Sigmoid colon (tissue), 7 donors: ENCODE data around the gene RPP14. TPM values are rescaled to one million over a fixed set of nuclear protein-coding genes. Genes with fewer than 3 reads are reported as not detected.
A peak's percentile ranks its signal among the peaks of the same experiment; 100 is the strongest.

ENCODE experiments used
- DNase-seq: peaks from one replicate; pipeline ENCODE4 v3.0.0-alpha.2; 2019
- H3K27ac ChIP-seq, 4 donors: fragments of 200-600 bp; sonication (generic); one replicate each; pipeline ENCODE4 v1.5.1; 2016 to 2019; ENCODE audit warnings: mild to moderate bottlenecking in 1 of 4
- H3K27me3 ChIP-seq, 3 donors: fragments of 200-600 bp; sonication (generic); one replicate each; pipeline ENCODE4 v1.5.1; 2019; ENCODE audit warnings: mild to moderate bottlenecking in 1 of 3
- H3K36me3 ChIP-seq, 4 donors: fragments of 200-600 bp; sonication (generic); one replicate each; pipeline ENCODE4 v1.5.1; 2016 to 2019
- H3K4me1 ChIP-seq, 4 donors: fragments of 200-600 bp; sonication (generic); one replicate each; pipeline ENCODE4 v1.5.1; 2017 to 2019
- H3K4me3 ChIP-seq, 4 donors: fragments of 200-600 bp; sonication (generic); one replicate each; pipeline ENCODE4 v1.5.1; 2017 to 2019; ENCODE audit warnings: mild to moderate bottlenecking in 2 of 4, moderate library complexity in 1 of 4
- H3K9me3 ChIP-seq, 4 donors: fragments of 200-600 bp in 3 of 4; sonication (generic) in 3 of 4; one replicate each; pipeline versions ENCODE4 v1.5.1 to v1.6.1; 2013 to 2019
- EP300 ChIP-seq, 4 donors: sonication (generic); formaldehyde crosslinking; IDR thresholded peaks; one replicate each; pipeline ENCODE4 v1.6.1; 2017; ENCODE audit warnings: antibody characterized with exemption in 4 of 4
- POLR2A ChIP-seq, 2 donors: fragments of 450-650 bp; IDR thresholded peaks; one replicate each; pipeline ENCODE4 v1.6.1; 2016; ENCODE audit warnings: antibody characterized with exemption in 2 of 2, mild to moderate bottlenecking in 2 of 2, moderate library complexity in 2 of 2
- POLR2AphosphoS5 ChIP-seq, 4 donors: sonication (generic); formaldehyde crosslinking; IDR thresholded peaks; one replicate each; pipeline ENCODE4 v1.6.1; 2017; ENCODE audit warnings: antibody characterized with exemption in 4 of 4
- WGBS, 2 donors: extraction: QIAGEN DNeasy Blood & Tissue Kit; methylation state at CpG; one replicate each; pipeline ENCODE4 v1.1.7; 2013; 5-methylcytosine and 5-hydroxymethylcytosine counted together
- intact Hi-C: fragments of 100-400 bp; cut with DNase I; formaldehyde crosslinking; loops from one replicate; pipeline ENCODE4 v1.15.1; 2023
- polyA plus RNA-seq, 3 donors: library from polyadenylated mRNA; stranded (reverse); fragments of 200-250 nt; gene quantifications; one replicate each; pipeline ENCODE4 v1.2.3, GENCODE V29; 2013
- total RNA-seq, 4 donors: library from RNA; depleted of rRNA; stranded (reverse); fragments of >200 nt; gene quantifications; one replicate each; pipeline ENCODE4 v1.1.0, GENCODE V29; 2016
- TF ChIP-seq, protein P1 (sequence below), 4 experiments: fragments of 450-650 bp in 3 of 4; fragments of 200-600 bp in 1 of 4; IDR thresholded peaks; one replicate each; pipeline ENCODE4 v1.5.1; 2016 to 2019; ENCODE audit warnings: antibody characterized with exemption in 4 of 4, mild to moderate bottlenecking in 3 of 4, moderate library complexity in 2 of 4
- donor health status: healthy with polysubstance abuse.
- donor health status: Bipolar disorder and iron deficiency.
- donor health status: healthy.

The RPP14 gene
- total and polyA plus RNA-seq, 7 donors, result 10.8 to 16.7 (median 14.5) TPM

DNA sequence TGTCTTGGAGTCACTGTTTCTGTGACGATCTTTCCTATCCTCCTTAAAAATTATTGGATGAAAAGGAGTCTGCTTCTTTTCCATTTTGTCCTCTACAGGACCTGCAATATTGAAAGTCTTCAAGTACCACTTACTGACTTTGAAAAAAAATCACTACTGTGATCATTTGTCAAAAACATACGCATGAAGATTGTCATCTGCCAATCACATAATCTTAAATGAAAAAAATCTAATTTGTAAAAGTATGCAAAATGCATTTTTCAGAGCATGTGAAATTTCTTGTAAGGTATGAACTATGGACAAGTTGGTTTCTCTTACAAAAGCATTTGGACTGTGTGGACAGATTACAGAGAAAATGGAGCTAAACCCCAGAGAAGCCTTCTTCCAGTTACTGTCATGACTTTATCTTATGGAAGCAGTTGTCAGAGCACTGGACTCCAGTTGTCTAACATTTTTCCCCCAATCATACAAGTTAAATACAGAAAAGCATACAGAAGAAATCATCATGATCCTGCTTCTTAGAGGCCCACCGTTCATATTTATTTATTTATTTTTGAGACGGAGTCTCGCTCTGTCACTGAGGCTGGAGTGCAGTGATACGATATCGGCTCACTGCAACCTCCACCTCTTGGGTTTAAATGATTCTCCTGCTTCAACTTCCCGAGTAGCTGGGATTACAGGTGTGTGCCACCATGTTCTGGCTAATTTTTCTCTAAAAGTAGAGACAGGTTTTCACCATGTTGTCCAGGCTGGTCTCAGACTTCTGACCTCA is 23.3 kb downstream of the RPP14 start:
- intact Hi-C loops, result no loop called here
- no peak for TF ChIP-seq POLR2AphosphoS5 (IDR thresholded peaks at IDR 0.05)
- no peak for TF ChIP-seq POLR2A (IDR thresholded peaks at IDR 0.05)
- TF ChIP-seq, protein P1, sequence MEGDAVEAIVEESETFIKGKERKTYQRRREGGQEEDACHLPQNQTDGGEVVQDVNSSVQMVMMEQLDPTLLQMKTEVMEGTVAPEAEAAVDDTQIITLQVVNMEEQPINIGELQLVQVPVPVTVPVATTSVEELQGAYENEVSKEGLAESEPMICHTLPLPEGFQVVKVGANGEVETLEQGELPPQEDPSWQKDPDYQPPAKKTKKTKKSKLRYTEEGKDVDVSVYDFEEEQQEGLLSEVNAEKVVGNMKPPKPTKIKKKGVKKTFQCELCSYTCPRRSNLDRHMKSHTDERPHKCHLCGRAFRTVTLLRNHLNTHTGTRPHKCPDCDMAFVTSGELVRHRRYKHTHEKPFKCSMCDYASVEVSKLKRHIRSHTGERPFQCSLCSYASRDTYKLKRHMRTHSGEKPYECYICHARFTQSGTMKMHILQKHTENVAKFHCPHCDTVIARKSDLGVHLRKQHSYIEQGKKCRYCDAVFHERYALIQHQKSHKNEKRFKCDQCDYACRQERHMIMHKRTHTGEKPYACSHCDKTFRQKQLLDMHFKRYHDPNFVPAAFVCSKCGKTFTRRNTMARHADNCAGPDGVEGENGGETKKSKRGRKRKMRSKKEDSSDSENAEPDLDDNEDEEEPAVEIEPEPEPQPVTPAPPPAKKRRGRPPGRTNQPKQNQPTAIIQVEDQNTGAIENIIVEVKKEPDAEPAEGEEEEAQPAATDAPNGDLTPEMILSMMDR (IDR thresholded peaks at IDR 0.05), result no peak
- TF ChIP-seq EP300 (IDR thresholded peaks at IDR 0.05), result no peak
- Histone ChIP-seq H3K9me3 (no peaks in the 10 kb centered on the region), H3K4me1 (peaks cover 0 to 28% (median 23%) of the 10 kb centered on the region in 4 donors), H3K27ac (no peak overlapping the region), H3K36me3 (no peaks in the 10 kb centered on the region), H3K4me3 (no peak overlapping the region), H3K27me3 (no peaks in the 10 kb centered on the region)
- DNase-seq, result no peak
- WGBS, 2 donors, result 91 to 95% methylated on average over 8 of the region's 8 CpGs

DNA sequence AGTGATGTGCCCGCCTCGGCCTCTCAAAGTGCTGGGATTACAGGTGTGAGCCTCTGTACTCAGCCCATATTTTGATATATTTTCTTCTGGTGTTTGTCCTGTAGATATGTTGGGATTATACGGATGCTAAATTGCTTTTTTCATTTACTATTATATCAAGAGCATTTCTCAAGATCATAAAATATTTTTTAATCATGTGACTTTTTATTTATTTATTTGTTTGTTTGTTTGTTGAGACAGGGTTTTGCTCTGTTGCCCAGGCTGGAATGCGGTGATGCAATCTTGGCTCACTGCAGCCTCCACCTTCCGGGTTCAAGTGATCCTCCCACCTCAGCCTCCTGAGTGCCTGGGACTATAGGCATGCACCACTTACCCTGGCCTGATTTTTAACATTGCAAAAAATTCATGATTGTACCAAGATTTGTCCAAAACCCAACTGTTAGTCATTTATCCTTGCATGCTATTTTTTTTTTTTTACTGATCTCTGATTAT is 23.9 kb downstream of the RPP14 start:
- intact Hi-C loops, result no loop called here

DNA sequence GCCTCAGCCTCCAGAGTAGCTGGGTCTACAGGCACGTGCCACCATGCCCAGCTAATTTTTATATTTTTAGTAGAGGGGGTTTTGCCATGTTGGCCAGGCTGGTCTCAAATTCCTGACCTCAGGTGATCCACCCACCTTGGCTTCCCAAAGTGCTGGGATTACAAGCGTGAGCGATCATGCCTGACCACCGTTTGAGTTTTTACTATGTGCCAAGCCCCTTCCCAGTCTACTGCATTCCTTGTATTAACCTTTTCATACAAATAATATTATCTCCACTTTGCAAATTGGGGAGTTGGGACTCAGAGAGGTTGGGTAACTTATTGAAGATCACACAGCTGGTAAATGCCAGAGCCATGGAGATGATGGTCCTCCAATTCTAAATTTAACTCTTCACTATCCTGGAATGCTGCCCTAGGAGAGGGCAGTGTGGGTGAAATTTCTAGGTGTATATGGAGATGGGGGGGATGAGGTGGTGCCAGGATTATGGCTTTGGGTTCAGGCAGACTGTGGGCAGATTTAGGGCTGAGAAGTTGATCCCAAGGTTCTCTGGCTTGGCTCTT is 25.6 kb downstream of the RPP14 start:
- H3K36me3 ChIP-seq, result no peaks in the 10 kb centered on the region
- 79 to 82% methylated on average over 4 of the region's 4 CpGs for WGBS, 2 donors
- H3K27ac ChIP-seq, result no peak overlapping the region
- no peaks in the 10 kb centered on the region for H3K27me3 ChIP-seq
- no peak for TF ChIP-seq POLR2A (IDR thresholded peaks at IDR 0.05)
- no peak for TF ChIP-seq EP300 (IDR thresholded peaks at IDR 0.05)
- TF ChIP-seq, protein P1 (IDR thresholded peaks at IDR 0.05), result no peak
- no peak for TF ChIP-seq POLR2AphosphoS5 (IDR thresholded peaks at IDR 0.05)
- peaks cover 0 to 38% (median 33%) of the 10 kb centered on the region in 4 donors for H3K4me1 ChIP-seq
- H3K9me3 ChIP-seq, result no peaks in the 10 kb centered on the region
- DNase-seq, result no peak
- intact Hi-C loops, result no loop called here
- no peak overlapping the region for H3K4me3 ChIP-seq

More for the DNA sequence above, 23.9 kb downstream of the RPP14 start:
- Histone ChIP-seq H3K27me3 (no peaks in the 10 kb centered on the region), H3K36me3 (no peaks in the 10 kb centered on the region), H3K4me1 (peaks cover 0 to 31% (median 27%) of the 10 kb centered on the region in 4 donors), H3K27ac (no peak overlapping the region), H3K9me3 (no peaks in the 10 kb centered on the region), H3K4me3 (no peak overlapping the region)
- 91 to 96% methylated on average over 5 of the region's 5 CpGs for WGBS, 2 donors
- DNase-seq, result no peak
- TF ChIP-seq, protein P1 (IDR thresholded peaks at IDR 0.05), result no peak
- no peak for TF ChIP-seq POLR2A (IDR thresholded peaks at IDR 0.05)
- no peak for TF ChIP-seq EP300 (IDR thresholded peaks at IDR 0.05)
- no peak for TF ChIP-seq POLR2AphosphoS5 (IDR thresholded peaks at IDR 0.05)

DNA sequence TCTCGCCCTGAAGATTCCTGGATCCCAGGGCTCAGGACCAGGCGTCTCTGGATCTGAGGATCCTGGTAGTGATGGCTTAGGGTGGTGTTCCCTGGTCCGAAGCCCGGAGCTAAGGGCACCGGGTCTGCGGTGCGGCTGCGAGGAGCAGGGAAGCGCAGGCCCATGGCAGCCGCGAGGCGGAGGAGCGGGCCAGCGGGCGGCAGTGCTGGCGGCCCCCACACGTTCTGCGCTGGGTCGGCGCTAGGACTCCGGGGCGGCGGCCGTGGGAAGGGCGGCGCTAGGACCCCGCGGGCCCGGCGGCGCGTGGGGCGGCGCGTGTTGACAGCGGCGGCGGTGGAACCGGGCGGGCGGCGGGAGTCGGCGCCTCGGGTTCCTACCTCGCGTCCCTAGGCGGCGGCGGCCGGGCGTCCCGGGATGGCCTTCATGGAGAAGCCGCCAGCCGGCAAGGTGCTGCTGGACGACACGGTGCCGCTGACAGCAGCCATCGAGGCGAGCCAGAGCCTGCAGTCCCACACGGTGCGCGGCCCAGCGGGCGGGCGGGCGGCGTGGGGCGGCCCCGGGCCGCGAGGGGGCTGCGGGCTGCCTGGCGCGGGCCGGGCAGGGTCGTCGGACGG is 26.6 kb downstream of the RPP14 start, which contains the start of gene PXK:
Gene PXK (plus strand): TSS at position 318 of the 614 bp plus-strand sequence. CDS start 97 bp downstream, at position 415.
- intact Hi-C loops, result loop anchor here (1.0 kb wide), 2 partner anchors 82 to 160 kb away; partner anchors contain the start of gene KCTD6
- H3K4me1 ChIP-seq, result peaks cover 0 to 41% (median 35%) of the 10 kb centered on the region in 4 donors
- peak within 1 kb of the TSS; percentile 76 to 84 (median 82) for H3K27ac ChIP-seq
- peak within 1 kb of the TSS; percentile 73 to 93 (median 88) for H3K4me3 ChIP-seq
- 1% methylated on average over 79 of the region's 79 CpGs for whole genome bisulfite sequencing, 2 donors
- H3K9me3 ChIP-seq, result no peaks in the 10 kb centered on the region
- no peaks in the 10 kb centered on the region for H3K36me3 ChIP-seq
- peak; percentile 85 for DNase-seq
- no peaks in the 10 kb centered on the region for H3K27me3 ChIP-seq
- no peak for TF ChIP-seq EP300 (IDR thresholded peaks at IDR 0.05)
- peak in 3 of 4 donors; percentile 27 to 68 (median 61) for TF ChIP-seq POLR2AphosphoS5 (IDR thresholded peaks at IDR 0.05)
- TF ChIP-seq, protein P1 (IDR thresholded peaks at IDR 0.05), result no peak
- TF ChIP-seq POLR2A (IDR thresholded peaks at IDR 0.05), result no peak
